RPMI8226 (cell line): ENCODE results near the gene DNAH8.
"Not testable (repeated sequence)": the region's sequence is repeated elsewhere in the genome, so short reads cannot be mapped to it uniquely, and the experiment has no call there.

Source experiments
- DNase-seq: peaks from one replicate; pipeline ENCODE4 v3.0.0-alpha.2; 2015

DNAH8 gene

DNA sequence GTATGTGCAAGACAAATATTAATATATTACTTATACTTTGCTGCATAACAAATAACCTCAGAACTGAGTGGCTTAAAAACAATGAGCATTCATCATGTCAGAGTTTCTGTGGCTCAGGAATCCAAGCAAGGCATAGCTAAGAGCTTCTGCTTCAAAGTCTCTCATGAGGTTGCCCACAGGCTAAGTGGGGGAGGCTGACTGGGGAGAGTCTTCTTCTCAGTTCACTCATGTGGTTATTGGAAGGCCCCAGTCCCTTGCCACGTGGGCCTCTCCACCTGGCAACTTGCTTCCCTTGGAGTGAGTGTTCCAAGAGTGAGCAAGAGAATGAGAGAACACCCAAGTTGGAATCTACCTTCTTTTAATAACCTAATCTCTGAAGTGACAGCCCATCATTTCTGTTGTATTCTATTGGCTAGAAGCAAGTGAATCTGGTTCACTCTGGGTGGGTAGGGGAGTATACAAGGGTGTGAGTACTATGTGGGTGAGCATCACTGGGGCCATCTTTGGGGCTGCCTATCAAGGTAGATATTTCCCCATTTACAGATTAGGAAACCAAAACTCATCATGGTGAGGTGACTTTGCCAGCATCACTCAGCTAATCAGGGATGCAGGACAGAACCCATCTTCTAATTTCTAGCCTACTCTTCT, 36.0 kb downstream of the DNAH8 start:
- DNase-seq, result no peak

DNA sequence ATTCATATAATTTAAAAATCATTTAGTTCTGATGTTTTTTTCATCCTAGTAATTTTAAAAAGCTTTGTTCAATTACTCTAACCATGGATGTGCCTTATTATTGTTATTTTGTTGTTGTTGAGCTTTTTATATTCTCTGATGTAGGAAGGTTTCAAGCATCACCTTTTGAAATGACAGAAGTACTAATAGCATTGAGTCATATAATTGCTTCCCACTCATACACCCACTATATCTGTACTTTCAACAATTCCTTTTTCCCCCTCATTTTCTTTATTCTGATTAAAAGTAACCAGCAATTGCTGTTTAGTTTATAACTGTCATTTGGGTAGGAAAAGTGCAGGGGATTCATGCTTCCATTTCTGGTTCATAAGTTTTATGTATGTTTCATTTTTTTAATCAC, 38.6 kb downstream of the DNAH8 start:
- DNase-seq, result no peak

DNA sequence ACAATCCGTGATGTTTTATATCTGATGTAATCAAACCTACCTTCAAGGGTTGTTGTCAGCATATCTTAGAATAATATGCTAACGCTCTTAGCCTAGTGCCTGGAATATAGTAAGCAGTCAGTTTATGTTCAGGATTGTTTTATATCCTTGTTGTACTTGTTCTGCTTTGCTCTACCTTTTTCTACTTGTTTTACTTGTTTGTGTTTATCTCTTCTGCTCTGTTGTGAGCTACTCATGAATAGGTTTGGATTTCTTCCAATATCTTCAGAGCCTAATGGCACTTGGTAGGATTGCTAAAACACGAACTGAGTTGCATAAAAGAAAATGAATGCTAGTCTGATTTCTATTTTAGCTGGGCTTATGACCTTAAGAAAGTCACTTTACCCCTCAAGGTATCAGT, 40.1 kb downstream of the DNAH8 start:
- DNase-seq, result no peak

DNA sequence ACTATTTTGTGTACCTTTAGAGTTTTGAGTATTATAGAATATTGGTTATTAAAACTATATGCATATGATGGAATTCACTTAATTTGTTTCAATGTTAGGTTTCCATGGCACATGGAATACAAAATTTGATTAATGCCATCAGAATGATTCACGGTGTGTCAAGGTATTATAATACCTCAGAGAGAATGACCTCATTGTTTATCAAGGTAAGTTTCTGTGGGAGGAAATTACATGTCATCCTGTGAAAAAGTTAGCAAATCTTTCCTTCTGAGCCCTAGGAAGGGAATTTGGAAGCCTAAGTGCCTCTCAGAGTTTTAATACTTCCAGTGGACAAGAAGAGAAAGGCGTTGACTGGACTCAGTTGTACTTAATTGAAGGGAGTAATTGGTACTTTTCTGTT, 40.8 kb downstream of the DNAH8 start:
- DNase-seq, result no peak

DNA sequence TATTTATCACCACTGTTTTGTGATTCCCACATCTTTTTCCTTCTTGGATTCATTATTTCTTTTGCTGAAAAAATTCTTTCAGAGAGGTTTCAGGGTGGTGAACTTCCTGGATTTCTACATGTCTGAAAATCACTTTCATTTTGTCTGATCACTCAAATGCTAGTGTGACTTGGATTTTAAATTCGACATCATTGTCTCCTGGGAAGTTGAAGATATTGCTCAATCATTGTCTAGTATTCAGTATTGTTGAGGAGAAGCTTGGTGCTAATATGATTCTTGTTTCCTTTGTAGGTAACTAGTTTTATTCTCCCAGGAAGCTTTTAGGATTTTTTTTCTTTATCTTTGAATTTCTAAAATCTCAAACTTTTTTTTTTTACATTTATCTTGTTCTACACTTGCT, 45.0 kb downstream of the DNAH8 start:
- no peak for DNase-seq

DNA sequence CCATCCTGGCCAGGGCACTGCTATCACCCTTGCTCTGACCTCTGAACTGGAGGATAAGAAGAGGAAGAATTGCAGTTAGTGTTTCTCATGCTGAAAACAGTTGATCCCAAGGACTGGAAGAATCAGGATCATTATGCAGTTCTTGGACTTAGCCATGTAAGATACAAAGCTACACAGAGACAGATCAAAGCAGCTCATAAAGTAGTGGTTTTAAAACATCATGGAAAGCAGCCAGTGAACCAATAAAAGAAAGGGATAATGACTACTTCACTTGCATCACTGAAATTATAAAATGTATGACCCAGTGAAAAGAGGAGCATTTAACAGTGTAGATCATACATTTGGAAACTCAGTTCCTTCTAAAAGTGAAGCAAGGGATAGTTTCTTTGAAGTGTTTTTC, 47.7 kb downstream of the DNAH8 start:
- no peak for DNase-seq

DNA sequence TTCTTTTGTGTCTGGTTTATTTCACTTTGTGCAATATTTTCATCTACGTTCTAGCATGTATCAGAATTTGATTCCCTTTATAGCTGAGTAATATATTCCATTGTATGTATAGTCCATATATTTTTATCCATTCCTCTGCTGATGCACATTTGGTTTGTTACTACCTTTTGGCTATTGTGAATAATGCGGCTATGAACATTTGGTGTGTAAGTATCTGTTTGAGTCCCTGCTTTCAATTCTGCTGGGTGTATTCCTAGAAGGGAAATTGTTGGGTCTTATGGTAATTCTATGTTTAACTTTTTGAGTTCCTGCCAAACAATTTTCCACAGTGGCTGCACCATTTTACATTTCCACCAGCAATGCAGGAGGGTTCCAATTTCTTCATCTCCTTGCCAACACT, 52.4 kb downstream of the DNAH8 start:
- DNase-seq, result no peak

DNA sequence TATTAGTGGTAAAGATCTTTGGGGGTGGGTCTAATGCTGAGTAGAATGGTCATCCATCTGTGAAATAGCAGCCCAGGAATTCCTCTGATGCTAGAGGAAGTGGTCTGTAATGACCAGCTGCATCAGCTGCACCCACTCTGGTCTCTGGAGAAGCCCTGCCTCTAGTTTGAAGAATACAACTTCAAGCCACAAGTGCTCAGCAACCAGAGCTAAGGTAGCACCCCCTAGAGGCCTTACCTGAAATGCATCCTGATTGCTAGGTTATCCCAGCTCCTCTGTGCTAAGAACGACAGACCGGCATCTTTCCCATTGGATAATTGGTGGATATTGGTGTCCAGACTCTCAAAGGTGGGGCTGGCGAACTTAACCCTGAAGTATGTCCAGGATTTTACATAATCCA, 58.2 kb downstream of the DNAH8 start:
- DNase-seq, result no peak

DNA sequence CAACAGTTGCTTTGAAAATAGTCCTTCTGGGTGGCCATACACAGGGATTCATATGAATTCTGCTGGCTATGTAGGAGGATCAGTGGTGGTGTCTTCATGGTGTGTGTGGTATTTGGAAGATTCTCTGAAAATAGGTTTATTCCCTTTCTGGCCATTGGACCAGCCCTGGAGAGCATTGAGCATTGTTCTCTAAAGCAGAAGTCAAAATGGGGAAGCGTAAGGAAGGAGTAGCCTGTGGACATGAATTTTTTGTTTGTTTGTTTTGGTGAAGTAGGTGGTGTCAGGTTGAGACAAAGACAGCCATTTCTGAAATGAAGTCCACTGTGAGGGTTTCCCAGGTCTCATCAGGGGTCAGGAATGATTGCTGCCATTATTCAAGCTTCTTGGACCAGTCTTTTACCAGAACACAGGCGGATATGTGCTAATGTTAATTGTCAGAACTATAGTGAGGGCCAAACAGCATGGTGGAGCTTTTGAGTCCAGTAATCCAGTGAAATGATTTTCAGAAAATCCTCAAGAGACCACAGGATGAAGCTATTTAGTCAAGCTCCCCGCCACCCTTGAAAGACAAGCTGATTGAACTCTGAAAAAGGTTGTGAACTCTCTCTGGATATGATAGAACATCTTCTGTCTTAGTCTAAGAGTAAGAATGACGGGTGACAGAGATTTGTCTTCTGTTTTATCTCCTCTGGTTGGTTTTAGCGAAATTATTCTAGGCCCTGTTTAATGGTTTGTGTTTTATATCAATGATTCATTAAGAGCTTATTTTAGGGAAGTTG, 60.0 kb downstream of the DNAH8 start:
- DNase-seq, result no peak

DNA sequence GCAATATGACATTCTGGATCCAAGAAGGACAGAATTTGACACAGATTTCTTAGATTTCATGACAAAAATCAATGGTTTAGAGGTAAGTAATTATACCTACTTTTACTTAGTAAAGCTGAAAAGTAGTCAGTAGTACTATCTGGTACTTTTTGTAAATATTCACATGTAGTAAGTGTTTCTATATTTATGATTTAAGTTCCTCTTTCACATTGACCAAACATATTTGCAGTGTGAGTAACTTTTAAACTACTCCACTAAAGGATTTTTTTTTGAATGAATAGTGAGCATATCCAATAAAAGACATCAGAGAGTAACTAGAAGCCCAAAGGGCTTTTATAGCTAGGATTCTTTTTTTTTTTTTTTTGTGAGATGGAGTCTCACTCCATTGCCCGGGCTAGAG, 60.8 kb downstream of the DNAH8 start:
- DNase-seq, result no peak

DNA sequence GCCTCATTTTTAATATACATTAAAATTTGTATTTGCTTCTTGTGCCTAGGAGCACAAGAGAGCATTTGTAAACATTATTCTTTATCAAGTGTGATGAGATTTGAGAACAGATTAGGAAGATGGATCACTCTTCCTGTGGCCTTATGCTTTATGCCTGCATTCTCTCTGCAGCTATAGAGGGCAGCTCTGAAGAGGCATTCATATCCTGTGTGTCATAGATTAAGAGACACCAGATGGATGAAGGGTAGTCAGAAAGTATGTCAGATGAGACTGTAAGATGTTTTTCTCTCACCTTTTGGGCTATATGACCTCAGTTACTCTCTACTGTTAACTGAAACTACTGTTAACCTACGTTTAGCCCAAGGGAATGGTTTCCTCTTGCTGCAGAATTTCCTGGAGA, 61.4 kb downstream of the DNAH8 start:
- no peak for DNase-seq

DNA sequence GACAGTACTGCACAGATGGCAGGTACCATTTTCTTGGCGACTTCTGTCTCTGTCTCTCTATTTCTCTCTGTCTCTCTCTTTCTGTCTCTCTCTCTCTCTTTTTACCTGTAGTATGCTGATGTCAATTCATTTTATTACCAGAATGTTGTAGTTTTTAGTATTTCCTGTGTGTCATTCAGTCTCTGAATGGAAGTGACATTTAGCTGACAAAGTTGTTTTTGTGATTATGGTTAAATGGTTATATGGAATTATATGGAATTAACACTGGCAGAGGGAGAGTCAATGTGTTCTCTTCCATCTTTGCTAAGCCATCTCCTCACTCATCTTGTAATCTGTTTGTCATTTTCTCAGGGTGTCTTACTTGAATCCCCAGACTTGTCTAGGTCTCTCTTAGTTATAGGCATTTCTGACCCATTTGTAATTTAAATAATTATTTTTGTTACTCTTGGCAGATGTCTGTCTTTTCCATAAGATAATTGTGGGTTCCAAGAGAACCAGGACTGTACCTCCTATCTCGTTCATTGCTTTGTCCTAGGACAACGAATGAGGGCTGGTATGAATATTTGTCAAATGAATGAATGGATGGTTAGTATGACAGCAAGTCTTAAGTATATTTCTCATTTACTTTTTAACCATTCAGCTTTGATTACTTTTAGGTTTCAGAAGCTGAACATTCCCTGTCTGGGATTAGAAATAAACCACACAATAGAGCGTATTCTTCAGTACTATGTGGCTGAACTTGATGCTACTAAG, 64.4 kb downstream of the DNAH8 start:
- DNase-seq, result no peak

DNA sequence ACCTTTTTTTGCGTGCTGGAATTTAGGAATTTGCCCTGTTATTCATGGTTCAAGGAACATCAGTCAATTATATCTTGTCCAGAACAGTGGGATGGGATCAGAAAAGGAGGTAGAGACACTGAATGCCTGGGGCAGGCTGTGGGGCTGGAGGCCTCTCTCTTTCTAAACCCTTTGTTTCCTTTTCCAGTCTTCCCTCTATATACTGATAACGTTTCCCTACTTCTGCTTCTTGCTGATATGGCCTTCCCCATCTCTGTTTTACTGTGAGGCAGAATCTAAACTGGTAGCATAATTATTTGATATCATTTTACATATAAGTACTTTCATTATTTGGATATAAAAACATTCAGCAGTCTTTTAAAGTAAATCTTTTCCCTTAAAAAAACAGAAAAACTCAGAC, 67.5 kb downstream of the DNAH8 start:
- DNase-seq, result no peak

DNA sequence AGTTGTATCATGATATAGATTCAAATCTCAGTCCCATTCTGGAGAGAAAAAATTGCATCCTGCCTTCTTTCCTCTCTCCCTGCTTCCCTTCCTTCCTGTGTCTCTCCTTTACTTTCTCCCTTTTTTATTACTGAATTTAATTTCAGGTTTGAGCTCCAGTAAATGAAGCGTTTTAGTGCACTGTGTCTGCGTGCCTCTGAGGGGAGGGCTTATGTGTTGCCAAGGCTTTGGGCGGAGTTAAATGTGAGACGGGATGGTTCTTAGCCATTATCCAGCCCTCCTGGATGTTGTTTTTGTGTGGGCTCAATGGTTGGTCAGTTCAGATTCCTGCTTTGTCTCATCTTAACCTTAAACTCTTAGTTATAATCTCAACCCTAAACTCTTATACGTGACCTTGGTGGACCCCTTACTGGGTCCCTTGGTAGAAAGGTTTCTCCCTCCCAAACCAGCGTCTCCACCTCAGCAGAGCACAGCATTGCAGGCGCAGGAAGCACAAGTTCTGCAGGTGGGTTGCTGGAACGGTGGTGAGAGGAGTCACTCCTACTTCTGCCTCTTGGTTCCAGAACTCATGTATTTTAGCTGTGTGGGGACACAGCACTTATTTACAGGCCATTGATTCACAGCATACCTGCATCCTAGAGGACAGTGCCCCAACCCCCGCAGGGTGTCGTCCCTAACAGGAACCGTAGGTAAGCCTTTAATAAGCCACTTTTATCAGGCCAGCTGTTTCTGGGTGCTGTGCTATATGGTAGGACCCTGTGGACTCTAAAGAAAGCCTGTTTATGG, 68.5 kb downstream of the DNAH8 start:
- DNase-seq, result no peak

DNA sequence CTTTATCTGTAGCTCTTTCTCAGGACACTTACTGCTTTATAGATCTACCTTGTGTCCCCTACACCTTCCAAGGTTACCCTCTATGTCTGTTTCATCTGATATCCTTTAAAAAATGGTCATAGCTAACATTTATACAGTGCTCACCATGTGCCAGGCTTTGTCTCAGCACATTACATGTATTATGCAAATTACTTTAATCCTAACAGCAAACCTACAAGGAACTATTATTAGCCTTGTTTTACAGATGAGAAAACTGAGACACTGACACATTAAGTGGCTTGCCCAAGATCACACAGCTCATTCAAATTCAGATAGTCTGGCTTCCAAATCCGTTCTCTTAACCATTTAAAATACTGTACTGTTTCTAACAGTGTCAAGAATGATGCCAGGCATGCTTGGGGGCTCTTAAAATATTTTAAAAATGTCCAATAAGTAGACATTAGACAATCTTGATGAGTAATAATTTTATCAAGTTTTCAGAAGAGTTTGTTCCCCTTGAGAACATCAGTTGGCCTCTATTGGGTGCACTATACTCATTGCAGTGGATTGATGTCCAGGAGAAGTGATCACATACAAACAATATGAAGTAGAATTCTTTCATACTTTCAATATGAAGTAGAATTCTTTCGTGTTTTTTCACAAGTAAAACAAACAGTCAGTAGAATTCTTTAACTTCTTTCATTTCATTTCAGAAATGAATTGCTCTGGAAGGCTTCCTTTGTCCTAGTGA, 69.6 kb downstream of the DNAH8 start:
- no peak for DNase-seq

DNA sequence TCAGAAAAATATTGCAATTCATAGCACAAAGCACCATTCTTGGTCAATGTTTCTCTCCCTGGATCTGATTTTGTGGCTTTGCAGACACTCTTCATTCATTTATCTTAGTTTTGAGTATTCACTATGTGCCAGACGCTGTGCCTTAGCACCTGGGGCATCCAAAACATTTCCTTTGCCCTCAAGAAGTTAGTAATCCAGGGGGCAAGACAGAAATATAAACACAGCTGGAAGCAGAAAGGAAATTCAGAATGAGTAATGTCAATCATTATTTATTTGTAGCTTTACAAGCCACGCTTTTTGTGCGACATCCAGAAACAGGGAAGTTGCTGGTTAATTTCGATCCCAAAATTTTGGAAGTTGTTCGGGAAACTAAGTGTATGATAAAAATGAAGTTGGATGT, 71.4 kb downstream of the DNAH8 start:
- DNase-seq, result no peak

DNA sequence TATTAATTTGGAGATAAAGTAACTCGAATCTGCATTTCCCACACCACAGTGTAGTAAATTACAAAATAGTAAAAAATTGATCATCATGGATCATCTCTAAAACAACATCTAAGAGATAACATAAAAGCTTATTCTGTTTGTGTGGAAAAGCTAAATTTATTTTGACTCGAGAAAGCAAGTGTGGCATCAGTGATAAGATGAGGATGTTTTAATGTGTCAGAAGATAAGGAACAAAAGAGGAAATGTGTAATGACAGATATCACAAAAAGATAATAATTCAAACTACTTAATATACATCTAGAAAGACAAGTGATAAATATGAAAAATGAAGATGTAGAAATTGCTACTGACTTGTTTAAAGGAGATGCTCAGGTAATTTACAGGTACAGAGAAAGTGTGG, 74.1 kb downstream of the DNAH8 start:
- no peak for DNase-seq

DNA sequence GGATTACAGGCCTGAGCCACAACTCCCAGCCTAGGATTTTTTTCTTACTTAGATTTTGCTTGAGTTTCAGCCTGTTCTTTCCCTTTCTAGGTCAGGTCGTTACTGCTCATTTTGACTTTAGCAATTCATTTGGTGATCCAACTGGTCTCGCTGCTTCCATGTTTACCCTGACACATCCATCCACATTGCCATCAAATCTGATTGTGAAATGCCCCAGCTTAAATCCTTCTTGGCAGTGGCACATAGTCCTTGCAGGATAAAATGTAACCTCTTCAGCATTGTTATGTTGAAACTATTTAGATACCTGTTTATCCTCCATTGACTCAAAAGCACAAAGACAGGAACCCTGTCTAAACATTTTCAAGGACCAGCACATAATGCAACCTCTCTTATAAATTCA, 77.2 kb downstream of the DNAH8 start:
- no peak for DNase-seq

DNA sequence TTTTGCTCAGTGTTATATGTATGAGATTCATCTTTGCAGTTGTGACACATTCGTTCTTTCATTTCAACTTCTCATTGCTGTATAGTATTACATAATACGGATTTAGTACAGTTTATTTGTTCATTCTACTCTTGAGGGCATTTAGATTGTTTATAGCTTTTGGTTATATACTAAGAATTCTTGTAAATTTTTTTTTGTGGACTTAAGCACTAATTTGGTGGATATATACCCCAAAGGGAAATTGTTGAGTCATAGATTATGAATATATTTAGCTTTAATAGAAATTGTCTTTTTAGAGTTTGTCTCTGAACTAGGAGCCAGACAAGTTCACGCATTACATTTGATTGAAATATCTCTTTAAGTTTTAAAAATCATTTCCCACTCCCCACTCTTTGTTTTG, 79.6 kb downstream of the DNAH8 start:
- no peak for DNase-seq

DNA sequence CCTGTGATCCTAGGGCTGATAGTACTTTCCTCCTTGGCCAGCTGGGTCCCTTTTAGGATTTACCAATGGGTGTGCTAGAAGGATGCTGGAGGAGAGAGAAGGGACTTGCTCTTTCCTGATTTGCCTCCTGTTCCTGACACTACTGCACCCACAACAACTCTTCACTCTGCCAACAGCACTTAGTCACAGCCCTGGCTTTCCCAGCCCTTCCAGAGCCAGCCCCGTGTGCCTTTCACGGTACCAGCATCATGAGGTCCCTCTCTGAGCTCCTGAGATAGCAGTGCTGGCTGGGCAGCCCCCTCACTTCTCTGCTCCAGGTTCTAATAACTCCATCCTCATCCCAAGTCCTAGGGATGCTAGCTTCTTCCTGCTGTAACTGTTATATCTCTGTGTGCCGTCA, 80.9 kb downstream of the DNAH8 start:
- DNase-seq, result no peak

DNA sequence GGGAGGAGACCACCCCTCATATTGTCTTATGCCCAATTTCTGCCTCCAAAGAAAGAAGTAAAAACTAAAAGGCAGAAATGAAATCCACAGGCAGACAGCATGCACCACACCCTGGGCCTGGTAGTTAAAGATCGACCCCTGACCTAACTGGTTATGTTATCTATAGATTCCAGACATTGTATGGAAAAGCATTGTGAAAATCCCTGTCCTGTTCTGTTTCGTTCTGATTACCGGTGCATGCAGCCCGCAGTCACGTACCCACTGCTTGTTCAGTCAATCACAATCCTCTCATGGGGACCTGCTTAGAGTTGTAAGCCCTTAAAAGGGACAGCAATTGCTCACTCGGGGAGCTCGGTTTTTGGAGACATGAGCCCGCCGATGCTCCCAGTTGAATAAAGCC, 81.3 kb downstream of the DNAH8 start:
- not testable (repeated sequence) for DNase-seq

DNA sequence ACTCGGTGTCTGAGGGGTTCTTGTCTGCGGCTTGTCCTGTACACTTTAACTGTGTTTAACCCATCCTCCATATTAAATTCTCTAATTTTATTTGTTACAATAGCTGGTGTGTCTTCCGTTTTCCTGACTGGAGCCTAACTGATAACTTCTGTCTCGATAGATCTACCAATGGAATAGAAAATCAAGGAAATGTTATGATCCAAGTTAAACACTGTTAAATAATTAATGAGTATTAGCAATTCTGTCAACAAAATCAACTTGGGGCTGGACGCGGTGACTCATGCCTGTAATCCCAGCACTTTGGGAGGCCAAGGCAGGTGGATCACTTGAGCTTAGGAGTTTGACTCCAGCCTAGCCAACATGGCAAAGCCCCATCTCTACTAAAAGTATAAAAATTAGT, 81.7 kb downstream of the DNAH8 start:
- no peak for DNase-seq

DNA sequence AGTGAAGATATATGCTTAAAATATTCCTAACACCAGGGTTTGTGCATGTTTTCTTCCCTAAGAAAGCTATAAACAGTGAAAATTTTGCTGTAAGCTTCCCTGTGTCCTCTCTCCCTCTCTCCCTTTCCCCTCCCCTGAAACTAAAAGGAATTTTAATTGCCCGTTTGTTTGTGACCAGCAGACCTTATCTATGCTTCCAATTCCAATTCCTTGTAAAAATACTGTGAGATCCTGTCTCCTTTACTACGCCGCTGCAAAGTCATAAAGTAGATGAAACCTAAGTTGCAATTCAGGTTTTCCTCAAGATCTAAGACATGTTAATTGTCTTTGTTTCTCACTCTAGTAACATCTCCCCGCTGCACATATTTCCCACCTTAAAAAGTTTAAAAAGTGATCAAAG, 82.3 kb downstream of the DNAH8 start:
- no peak for DNase-seq
